Naive B cell (primary cell): ENCODE measurements around the gene JAG2. TPM values are rescaled to one million over a fixed set of nuclear protein-coding genes. Genes with fewer than 3 reads are reported as not detected.

Experiments
- ATAC-seq, 2 donors: fragments of 150-1000 bp; cut with Tn5 transposase; 2 replicates each; pipeline ENCODE4 v1.10.0; 2021; ENCODE audit warnings: low read depth in 2 of 2, mild to moderate bottlenecking in 2 of 2, moderate library complexity in 2 of 2
- DNase-seq: peaks from one replicate; pipeline ENCODE4 v3.0.0; 2022
- H3K27ac Mint-ChIP-seq, 6 donors: one replicate each; pipeline ENCODE4 v1.8.0; 2020 to 2022; ENCODE audit warnings: mild to moderate bottlenecking in 6 of 6, mixed read lengths in 6 of 6, moderate library complexity in 5 of 6, inconsistent platforms in 2 of 6
- H3K27me3 Mint-ChIP-seq, 3 donors: one replicate each; pipeline ENCODE4 v1.8.0; 2021 to 2022; ENCODE audit warnings: mixed read lengths in 3 of 3, mild to moderate bottlenecking in 1 of 3
- H3K36me3 Mint-ChIP-seq, 2 donors: one replicate each; pipeline ENCODE4 v1.8.0; 2020 to 2022; ENCODE audit warnings: mixed read lengths in 2 of 2, inconsistent platforms in 1 of 2, mild to moderate bottlenecking in 1 of 2
- H3K4me1 Mint-ChIP-seq, 3 donors: one replicate each; pipeline ENCODE4 v1.8.0; 2020 to 2022; ENCODE audit warnings: mixed read lengths in 3 of 3, inconsistent platforms in 1 of 3, mild to moderate bottlenecking in 1 of 3, moderate library complexity in 1 of 3
- H3K4me3 Mint-ChIP-seq, 8 donors: one replicate each; pipeline ENCODE4 v1.8.0; 2020 to 2022; ENCODE audit warnings: mild to moderate bottlenecking in 8 of 8, mixed read lengths in 8 of 8, moderate library complexity in 8 of 8, inconsistent platforms in 2 of 8
- H3K9me3 Mint-ChIP-seq, 7 donors: one replicate each; pipeline ENCODE4 v1.8.0; 2020 to 2022; ENCODE audit warnings: mixed read lengths in 7 of 7, mild to moderate bottlenecking in 5 of 7, inconsistent platforms in 2 of 7, moderate library complexity in 1 of 7
- polyA plus RNA-seq, 6 donors: library from polyadenylated mRNA; unstranded; fragments of 300-500 nt; fragmentation: Illumina TruSeq; gene quantifications; one replicate each; pipeline ENCODE4 v1.2.3, GENCODE V29; 2021; ENCODE audit warnings: low read depth in 6 of 6

JAG2 gene
- polyA plus RNA-seq, 6 donors from 2014 or later = not detected

GRCh38 chr14:105208738-105209075 is 40.1 kb upstream of the JAG2 start:
- no peaks in the 10 kb centered on the region for H3K36me3 Mint-ChIP-seq
- H3K9me3 Mint-ChIP-seq = no peaks in the 10 kb centered on the region
- H3K4me3 Mint-ChIP-seq = peak overlapping the region in 1 of 8 donors; percentile 75
- ATAC-seq (no peak), DNase-seq (no peak)
- peaks cover 0 to 15% (median 7%) of the 10 kb centered on the region in 3 donors for H3K4me1 Mint-ChIP-seq
- no peaks in the 10 kb centered on the region for H3K27me3 Mint-ChIP-seq
- peak overlapping the region in 1 of 6 donors; percentile 20 for H3K27ac Mint-ChIP-seq

GRCh38 chr14:105207996-105208737 is 39.6 kb upstream of the JAG2 start:
- H3K27me3 Mint-ChIP-seq = no peaks in the 10 kb centered on the region
- H3K9me3 Mint-ChIP-seq = no peaks in the 10 kb centered on the region
- peaks cover 0 to 15% (median 7%) of the 10 kb centered on the region in 3 donors for H3K4me1 Mint-ChIP-seq
- H3K36me3 Mint-ChIP-seq = no peaks in the 10 kb centered on the region
- H3K4me3 Mint-ChIP-seq = peak overlapping the region in 1 of 8 donors; percentile 75
- no peak for DNase-seq
- H3K27ac Mint-ChIP-seq = peak overlapping the region in 1 of 6 donors; percentile 29
- ATAC-seq = no peak

- Mint-ChIP-seq H3K4me3 (no peak overlapping the region), H3K9me3 (no peaks in the 10 kb centered on the region), H3K36me3 (no peaks in the 10 kb centered on the region), H3K4me1 (peaks cover 0 to 16% (median 8%) of the 10 kb centered on the region in 3 donors), H3K27me3 (no peaks in the 10 kb centered on the region), H3K27ac (no peak overlapping the region)
- DNase-seq (no peak), ATAC-seq (no peak)
Measured at GRCh38 chr14:105207460-105207901, 38.9 kb upstream of the JAG2 start.

DNA sequence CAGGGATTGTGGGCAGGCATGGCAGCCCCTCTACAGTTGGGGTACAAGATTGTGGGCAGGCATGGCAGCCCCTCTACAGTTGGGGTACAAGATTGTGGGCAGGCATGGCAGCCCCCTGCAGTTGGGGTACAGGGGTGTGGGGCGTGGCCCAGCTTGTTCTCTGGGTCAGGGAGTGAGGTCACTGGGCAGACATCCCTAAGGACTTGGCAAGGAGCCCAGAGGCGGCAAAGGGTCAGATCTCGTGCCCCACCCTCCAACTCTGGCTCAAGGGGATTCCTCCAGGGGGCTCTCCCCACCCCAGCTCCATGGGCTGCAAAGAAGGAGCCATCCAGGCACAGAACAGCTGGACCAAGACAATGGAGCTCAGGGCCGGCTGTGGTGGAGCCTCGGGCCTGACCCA is 38.3 kb upstream of the JAG2 start:
- no peak for DNase-seq
- H3K27me3 Mint-ChIP-seq = peaks cover 0 to under 1% (median 0%) of the 10 kb centered on the region in 3 donors
- no peak overlapping the region for H3K27ac Mint-ChIP-seq

GRCh38 chr14:105205673-105206208 is 37.2 kb upstream of the JAG2 start:
- no peak overlapping the region for H3K4me3 Mint-ChIP-seq
- ATAC-seq (no peak), DNase-seq (no peak)
- H3K27me3 Mint-ChIP-seq = peaks cover 0 to 6% (median 2%) of the 10 kb centered on the region in 3 donors
- H3K9me3 Mint-ChIP-seq = no peaks in the 10 kb centered on the region
- H3K36me3 Mint-ChIP-seq = no peaks in the 10 kb centered on the region
- H3K4me1 Mint-ChIP-seq = peaks cover 7 to 26% (median 17%) of the 10 kb centered on the region in 3 donors
- no peak overlapping the region for H3K27ac Mint-ChIP-seq

More for the DNA sequence above, 38.3 kb upstream of the JAG2 start:
- Mint-ChIP-seq H3K4me3 (no peak overlapping the region), H3K36me3 (no peaks in the 10 kb centered on the region), H3K4me1 (peaks cover 3 to 22% (median 13%) of the 10 kb centered on the region in 3 donors), H3K9me3 (no peaks in the 10 kb centered on the region)
- no peak for ATAC-seq

- DNase-seq = no peak
Measured at GRCh38 chr14:105204931-105205672, 36.5 kb upstream of the JAG2 start.

GRCh38 chr14:105204206-105204930 is 35.8 kb upstream of the JAG2 start:
- Mint-ChIP-seq H3K4me3 (no peak overlapping the region), H3K27me3 (peaks cover 3 to 20% (median 16%) of the 10 kb centered on the region in 3 donors), H3K27ac (peak overlapping the region in 4 of 6 donors; percentile 47 to 78 (median 61)), H3K4me1 (peaks cover 7 to 26% (median 19%) of the 10 kb centered on the region in 3 donors), H3K36me3 (no peaks in the 10 kb centered on the region), H3K9me3 (no peaks in the 10 kb centered on the region)
- ATAC-seq (peak; percentile 20 to 51), DNase-seq (no peak)

More at GRCh38 chr14:105204931-105205672, 36.5 kb upstream of the JAG2 start:
- no peak overlapping the region for H3K4me3 Mint-ChIP-seq
- peaks cover 0 to 13% (median 8%) of the 10 kb centered on the region in 3 donors for H3K27me3 Mint-ChIP-seq
- no peak overlapping the region for H3K27ac Mint-ChIP-seq
- ATAC-seq = no peak
- peaks cover 7 to 26% (median 19%) of the 10 kb centered on the region in 3 donors for H3K4me1 Mint-ChIP-seq
- no peaks in the 10 kb centered on the region for H3K9me3 Mint-ChIP-seq
- H3K36me3 Mint-ChIP-seq = no peaks in the 10 kb centered on the region

- peaks cover 8 to 27% (median 22%) of the 10 kb centered on the region in 3 donors for H3K27me3 Mint-ChIP-seq
- DNase-seq (no peak), ATAC-seq (no peak)
- H3K9me3 Mint-ChIP-seq = no peaks in the 10 kb centered on the region
- peak overlapping the region in 2 of 6 donors; percentile 19 to 72 for H3K27ac Mint-ChIP-seq
- H3K4me1 Mint-ChIP-seq = peaks cover 7 to 25% (median 21%) of the 10 kb centered on the region in 3 donors
- H3K4me3 Mint-ChIP-seq = no peak overlapping the region
- H3K36me3 Mint-ChIP-seq = no peaks in the 10 kb centered on the region
Measured at GRCh38 chr14:105203701-105204100, 35.1 kb upstream of the JAG2 start.

GRCh38 chr14:105203057-105203531 is 34.5 kb upstream of the JAG2 start:
- H3K4me3 Mint-ChIP-seq = peak overlapping the region in 1 of 8 donors; percentile 30
- ATAC-seq = peak; percentile 38 to 49
- peak overlapping the region in 2 of 6 donors; percentile 26 to 65 for H3K27ac Mint-ChIP-seq

DNA sequence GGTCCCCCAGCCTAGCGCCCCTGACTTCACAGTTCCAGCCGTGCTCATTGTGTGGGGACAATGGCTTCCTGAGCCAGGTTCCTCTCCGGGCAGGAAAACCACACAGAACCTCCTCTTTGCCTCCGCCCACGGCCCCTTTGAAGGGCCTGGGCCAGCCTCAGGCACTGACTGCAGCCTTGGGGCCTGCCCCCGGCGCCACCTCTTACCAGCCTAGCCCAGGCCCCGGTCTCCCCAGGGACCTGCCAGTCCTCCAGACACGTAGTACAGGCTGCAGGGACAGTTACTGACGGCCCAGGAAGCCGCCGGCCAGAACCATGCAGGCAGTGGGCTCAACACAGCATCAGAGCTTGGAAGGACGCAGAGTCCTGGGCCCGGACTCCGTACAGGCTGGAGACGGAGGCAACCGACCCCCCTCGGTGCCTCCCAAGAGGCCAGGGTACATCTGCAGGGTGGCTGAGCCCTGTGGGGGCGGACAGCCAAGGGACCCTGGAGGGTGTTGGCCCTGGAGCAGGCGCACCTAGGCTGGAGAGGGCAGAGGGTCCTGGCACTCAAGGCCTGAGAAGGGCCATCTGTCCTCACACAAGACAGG is 33.4 kb upstream of the JAG2 start:
- peak; percentile 31 to 32 for ATAC-seq
- Mint-ChIP-seq H3K27ac (peak overlapping the region in 1 of 6 donors; percentile 79), H3K36me3 (no peaks in the 10 kb centered on the region), H3K4me3 (peak overlapping the region in 5 of 8 donors; percentile 12 to 64 (median 43)), H3K9me3 (no peaks in the 10 kb centered on the region), H3K27me3 (peaks cover 17 to 44% (median 33%) of the 10 kb centered on the region in 3 donors), H3K4me1 (peaks cover 7 to 22% (median 21%) of the 10 kb centered on the region in 3 donors)
- DNase-seq = peak; percentile 34

More at GRCh38 chr14:105203057-105203531, 34.5 kb upstream of the JAG2 start:
- DNase-seq = peak; percentile 52
- Mint-ChIP-seq H3K9me3 (no peaks in the 10 kb centered on the region), H3K27me3 (peaks cover 14 to 33% (median 28%) of the 10 kb centered on the region in 3 donors), H3K36me3 (no peaks in the 10 kb centered on the region), H3K4me1 (peaks cover 7 to 22% (median 21%) of the 10 kb centered on the region in 3 donors)

DNA sequence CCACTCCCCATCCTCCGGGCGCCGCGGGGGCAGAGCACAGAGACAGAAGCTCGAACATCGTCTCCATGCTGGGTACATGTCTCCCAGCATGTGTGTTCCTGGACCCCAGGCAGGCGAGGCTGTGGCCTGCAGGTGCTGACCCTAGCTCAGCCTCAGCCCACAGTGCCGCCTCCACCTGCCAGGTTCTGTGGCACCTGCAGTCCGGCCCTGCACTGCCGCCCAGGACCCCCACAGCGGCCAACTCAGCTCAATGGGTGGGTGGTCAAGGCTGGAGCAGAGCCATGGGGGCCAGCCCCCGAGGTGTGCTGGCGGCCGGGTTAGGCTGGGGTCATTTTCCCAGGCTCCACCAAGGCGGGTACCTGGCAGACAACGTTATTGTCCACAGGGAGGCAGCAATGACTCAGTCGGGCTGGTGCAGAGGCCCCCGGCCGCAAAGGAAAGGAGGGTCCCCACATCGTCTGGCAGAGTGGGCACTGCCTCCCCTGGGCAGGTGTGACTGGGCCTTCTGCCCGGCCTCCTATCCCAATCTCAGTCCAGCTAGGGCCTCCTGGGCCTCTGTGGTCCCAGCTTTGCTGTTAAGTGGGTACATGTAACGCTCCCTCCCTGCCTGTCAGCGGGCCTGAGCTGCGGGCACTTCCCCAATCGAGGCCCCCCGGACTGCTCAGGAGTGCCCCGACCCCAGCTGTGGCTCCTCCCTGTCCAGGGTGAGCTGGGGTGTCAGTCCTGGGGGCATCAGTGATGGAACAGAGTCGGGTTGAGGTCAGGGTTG is 32.8 kb upstream of the JAG2 start:
- H3K27me3 Mint-ChIP-seq = peaks cover 17 to 45% (median 33%) of the 10 kb centered on the region in 3 donors
- H3K4me1 Mint-ChIP-seq = peaks cover 7 to 22% (median 21%) of the 10 kb centered on the region in 3 donors
- DNase-seq = no peak
- peak; percentile 4 to 11 for ATAC-seq
- peak overlapping the region in 5 of 8 donors; percentile 12 to 64 (median 43) for H3K4me3 Mint-ChIP-seq
- H3K27ac Mint-ChIP-seq = peak overlapping the region in 2 of 6 donors; percentile 47 to 54
- no peaks in the 10 kb centered on the region for H3K36me3 Mint-ChIP-seq
- H3K9me3 Mint-ChIP-seq = no peaks in the 10 kb centered on the region

GRCh38 chr14:105200641-105201040 is 32.1 kb upstream of the JAG2 start:
- no peak for ATAC-seq
- DNase-seq = no peak
- peak overlapping the region in 1 of 6 donors; percentile 38 for H3K27ac Mint-ChIP-seq
- peaks cover 20 to 52% (median 37%) of the 10 kb centered on the region in 3 donors for H3K27me3 Mint-ChIP-seq
- H3K36me3 Mint-ChIP-seq = no peaks in the 10 kb centered on the region
- no peak overlapping the region for H3K4me3 Mint-ChIP-seq
- H3K4me1 Mint-ChIP-seq = peaks cover 12 to 26% (median 24%) of the 10 kb centered on the region in 3 donors
- no peaks in the 10 kb centered on the region for H3K9me3 Mint-ChIP-seq
